Kidney glomerular epithelial cell (primary cell): Measurements from ENCODE around the gene C2orf68.
"Not testable (repeated sequence)": the region's sequence is repeated elsewhere in the genome, so short reads cannot be mapped to it uniquely, and the experiment has no call there.

Source experiments
- DNase-seq: peaks from one replicate; lab custom pipeline; 2025; lab: John Stamatoyannopoulos, UW

C2orf68 gene

DNA sequence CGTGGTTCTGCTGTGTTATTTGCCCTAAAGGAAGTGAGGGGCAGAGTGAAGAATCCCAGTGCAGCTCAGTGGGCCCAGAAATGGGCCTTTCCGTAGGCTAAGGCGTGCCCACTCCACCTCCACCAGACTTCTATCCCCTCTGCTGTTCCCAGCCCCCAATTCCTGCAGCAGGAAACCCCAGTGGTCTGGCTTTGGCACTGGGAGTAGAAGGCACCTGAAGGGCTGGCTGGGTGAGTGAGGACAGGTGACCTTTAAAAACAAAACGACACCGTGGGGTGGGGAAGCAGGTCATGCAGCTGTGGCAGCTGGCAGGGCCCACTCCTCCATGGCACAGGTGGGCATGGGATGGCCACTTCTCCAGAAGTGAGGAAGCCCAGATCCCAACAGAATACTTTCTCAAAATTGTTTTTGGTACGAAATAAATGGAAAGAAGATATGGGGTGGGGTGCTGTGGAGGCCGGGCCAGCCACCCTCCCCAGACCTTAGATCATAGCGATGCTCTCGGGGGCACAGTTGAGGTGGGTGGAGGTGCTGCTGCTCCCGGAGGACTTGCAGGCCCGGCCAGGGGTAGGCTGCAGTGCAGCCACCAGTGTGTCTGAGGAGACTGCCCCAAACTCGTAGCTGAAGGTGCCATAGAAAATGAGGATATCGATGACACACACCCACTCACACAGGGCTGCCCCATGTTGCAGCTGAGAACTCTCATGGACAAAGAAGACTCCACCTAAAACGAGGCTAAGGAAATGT is 13.1 kb downstream of the C2orf68 start:
- no peak for DNase-seq

DNA sequence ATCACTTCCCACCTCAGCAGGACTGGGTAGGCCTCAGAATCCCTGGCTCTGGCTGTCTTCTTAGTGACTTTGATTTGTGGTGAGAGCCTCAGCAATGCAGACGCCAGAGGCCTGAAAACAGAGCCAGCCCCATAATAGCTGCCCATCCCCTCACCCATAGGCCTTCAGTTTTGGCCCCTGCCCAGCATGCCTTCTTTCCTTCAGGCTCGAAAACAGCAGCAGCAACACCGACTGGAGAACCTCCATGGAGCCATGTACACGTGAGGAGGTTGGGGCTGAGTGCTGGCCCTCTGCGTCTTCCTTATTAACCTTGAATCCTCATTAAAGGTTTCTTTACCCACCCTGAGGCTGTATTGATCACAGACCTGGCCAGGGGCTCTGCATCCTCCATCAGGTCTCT is 14.6 kb downstream of the C2orf68 start:
- DNase-seq, result no peak

DNA sequence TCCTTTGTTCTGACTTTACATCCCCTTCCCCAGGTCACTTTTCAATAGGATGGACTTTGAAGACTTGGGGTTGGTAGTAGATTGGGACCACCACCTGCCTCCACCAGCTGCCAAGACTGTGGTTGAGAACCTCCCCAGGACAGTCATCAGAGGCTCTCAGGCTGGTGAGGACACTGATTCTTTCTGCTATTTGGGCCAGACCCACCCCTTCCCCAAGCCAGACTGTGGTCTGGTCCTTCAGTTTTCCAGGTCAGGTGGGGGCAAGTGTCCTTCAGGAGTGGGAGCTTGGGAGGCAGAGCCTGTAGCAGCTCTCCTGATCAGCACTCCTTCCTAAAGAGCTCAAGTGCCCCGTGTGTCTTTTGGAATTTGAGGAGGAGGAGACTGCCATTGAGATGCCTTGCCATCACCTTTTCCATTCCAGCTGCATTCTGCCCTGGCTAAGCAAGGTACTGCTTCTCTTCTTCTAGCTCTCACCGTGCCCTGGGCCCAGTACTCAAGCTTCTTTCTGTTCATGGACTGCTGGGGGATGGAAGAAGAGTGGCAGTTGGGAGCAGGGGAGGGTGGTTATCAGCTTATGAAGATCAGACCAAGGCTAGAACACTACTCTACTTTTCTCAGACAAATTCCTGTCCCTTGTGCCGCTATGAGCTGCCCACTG is 15.3 kb downstream of the C2orf68 start:
- DNase-seq, result no peak

DNA sequence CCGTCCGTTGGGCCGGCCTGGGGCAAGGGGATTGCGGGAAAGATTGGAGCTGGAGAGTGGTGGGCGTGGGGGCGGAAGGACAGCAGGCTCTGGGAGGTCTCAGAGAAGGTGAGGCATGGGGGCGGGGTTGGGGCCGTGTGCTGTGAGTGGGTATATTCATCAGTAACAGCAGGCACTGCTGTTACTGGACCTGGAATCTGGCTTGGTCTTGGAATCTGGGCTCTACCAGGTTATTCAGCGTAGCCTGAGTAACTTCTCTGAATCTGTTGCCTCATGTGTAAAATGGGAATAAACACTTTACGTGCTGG is 15.9 kb downstream of the C2orf68 start:
- DNase-seq, result no peak

DNA sequence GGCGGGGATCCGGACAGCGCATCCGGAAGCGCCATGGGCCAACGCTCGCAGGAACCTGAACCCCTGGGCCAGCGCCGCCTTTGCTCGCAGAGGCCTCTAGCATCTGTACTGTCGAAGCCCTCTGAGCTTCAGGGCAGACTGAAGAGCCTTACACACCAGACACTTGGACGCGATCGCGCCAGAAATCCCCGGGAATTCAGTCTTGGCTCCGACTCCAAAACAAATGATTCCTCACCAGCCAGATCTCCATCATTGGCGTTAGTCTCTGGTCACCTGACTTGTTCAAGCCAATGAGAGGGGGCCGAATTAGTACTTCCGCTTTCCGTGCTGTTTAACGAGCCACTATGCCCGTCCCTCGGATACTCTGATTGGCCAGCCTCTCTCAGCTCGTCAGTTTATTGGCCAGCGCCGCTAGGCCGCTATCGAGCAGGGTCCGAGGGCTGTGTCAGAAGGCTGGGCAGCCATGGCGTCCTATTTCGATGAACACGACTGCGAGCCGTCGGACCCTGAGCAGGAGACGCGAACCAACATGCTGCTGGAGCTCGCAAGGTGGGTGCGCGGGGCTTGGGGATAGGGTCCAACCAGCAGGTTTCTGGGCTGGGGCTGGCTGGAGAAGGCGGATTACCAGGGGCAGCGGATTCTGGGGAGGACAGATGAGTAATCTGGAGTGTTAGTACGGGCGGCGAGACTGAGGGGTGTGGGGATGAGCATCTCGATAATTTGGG is 16.4 kb downstream of the C2orf68 start, which contains the start of gene RNF181:
RNF181 (plus strand) TSS at position 445 of the 725 bp plus-strand sequence; CDS start at position 464, 19 bp downstream.
- peak; percentile 98 for DNase-seq

DNA sequence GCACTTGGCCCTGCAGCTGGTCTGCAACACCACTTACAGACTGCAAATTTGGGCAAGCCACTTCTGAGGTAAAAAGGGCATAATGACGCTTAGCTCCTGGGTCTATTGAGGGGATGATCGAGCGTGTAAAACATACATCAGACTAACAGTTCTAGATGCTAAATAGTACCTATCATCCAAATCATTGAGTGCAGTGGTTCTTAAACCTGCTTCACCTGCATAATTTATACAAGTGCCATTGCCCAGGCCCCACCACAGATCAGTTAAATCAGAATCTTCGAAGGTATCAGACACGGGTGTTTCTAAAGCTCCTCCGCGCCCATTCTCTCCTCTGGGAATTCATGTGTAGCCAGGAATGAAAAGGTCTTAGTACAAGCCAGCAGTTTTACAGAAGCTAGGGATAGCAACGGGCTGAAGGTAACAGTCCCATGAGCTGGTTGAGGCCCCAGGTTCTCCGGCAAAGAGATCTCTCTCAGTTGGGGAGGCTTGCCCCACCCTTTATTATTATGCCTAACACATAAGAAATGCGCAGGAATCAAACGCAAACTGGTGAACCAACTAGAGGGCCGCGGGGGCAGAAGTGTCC is 17.1 kb downstream of the C2orf68 start:
- no peak for DNase-seq

DNA sequence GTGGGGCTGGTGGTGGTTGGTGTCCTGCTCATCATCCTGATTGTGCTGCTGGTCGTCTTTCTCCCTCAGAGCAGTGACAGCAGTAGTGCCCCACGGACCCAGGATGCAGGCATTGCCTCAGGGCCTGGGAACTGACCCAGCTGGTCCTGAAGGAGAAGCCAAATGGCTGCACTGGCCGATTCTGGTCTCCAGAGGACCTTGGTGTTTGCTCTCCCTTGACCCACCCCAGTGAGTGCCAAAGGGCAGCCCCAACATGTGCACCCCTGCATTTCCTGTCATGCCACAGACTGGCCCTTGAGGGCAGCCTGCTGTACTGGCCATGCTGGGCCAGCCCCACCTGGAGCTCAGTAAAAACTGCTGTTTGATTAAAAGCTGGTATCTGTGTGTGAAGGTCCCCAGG is 18.8 kb downstream of the C2orf68 start:
- DNase-seq, result no peak

DNA sequence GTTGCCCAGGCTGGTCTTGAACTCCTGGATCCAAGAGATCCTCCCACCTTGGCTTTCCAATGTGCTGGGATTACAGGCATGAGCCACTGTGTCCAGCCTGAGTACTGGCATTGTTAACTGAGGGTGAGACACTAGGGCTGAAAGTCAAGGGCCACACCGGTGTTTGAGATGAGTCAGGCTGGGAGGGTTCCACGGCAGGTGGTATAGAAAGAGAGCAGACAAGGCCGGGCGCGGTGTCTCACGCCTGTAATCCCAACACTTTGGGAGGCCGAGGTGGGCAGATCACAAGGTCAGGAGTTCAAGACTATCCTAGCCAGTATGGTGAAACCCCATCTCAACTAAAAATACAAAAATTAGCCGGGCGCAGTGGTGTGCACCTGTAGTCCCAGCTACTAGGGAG is 19.6 kb downstream of the C2orf68 start:
- not testable (repeated sequence) for DNase-seq

DNA sequence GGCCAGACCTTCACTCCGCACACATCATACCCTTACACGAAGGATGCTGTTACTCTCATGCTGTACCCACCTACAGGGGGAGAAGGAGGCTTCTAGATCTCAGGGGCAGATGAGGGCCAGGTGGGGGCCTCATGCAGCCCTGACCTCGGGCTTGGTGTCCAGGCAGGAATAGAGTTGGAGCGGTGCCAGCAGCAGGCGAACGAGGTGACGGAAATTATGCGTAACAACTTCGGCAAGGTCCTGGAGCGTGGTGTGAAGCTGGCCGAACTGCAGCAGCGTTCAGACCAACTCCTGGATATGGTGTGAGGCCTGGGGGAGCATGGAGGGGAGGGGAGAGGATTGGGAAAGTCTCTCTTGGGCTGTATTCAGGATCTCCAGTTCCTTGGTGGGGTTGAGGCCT is 20.3 kb downstream of the C2orf68 start:
- no peak for DNase-seq

DNA sequence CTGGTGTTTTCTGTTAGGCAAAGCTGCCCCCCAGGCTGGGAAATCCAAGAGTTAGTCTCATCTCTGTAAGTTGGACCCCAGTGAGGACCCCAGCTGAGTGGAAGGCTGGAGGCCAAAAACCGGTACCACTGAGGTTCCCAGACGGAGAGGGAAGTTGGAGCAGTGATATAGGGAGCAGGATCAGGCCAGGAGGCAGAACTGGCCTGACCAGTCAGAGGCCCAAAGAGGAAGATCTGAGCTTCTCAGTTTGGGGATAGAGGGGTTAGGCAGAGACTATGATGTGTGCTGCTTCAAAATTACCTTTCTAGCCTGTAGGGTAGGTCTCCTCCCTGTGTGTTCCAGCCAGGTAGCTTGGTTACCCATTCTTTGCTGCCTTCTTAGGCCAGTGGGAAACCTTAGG is 20.9 kb downstream of the C2orf68 start:
- DNase-seq, result no peak

DNA sequence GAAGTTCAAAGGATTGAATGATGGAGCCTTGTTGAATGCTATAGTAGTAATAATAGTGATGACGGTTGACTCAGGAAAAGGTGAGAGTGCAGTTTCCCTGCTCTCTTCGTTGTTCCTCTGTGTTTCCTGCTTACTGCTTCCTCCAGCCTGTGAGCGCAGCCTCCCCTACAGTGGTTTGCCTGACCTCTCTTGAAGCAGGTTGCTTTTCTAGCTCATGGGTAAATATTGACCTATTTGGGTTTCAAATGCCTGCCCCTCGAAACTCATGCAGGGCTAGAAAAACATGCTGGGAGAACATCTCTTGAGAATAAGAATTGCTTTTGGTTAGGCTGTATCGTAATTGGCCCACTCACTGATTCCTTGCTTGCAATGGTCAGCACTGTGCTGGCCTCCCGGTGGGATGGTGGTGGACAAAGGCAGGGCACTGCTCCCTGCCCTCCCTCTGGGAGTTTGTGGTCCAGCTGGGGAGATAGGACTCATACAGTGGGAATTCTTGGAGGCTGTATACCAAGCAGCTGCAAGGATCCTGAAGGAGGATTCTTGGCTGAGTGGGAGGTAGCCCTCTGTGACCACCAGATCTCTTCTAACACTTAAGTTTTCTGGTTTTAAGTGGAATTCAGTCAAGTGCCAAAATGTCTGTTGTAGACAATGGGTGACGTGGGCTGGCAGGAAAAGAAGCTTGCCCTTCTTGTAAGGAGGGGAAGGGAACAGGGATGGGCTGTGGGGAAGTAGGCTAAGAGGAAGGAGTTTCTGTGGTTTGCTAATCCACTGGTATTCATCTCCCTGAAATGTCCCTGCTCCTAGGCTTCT is 21.7 kb downstream of the C2orf68 start:
- peak; percentile 85 for DNase-seq

DNA sequence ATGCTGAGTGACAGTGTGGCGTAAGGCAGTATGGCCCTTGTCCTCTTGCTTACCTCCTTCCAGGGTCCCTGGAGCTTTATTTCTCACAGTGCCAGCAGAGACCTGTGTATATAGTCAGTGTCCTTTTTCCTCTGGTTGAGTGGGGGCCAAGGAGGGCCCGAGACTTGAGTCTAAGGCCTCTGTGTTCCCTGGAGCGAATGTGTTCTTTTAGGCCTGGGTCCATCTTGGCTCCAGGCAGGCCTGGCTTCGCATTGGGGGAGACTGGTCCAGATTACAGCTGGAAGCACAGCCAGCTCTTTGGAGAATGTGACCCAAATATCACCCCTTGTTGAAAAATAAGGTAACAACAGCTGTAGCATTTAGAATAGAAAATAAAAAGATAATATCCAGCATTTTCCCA is 22.7 kb downstream of the C2orf68 start:
- no peak for DNase-seq

DNA sequence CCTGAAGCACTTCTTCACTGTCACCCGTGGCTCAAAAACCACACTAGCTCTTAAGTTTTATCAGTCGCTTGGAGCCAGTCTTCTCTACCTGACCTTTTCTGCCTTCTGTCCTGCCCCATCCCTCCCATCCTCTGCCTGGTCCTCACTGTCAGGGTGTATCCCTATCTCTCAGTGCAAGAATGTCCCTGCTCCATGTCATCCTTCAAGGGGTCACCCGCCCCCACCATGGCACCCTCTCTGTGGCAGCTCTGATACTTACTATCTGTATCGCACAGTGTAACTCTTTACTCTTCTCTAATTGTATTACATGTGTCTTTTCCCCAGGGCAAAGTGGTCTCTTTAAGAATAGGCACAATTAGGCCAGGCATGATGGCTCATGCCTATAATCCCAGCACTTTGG is 23.2 kb downstream of the C2orf68 start:
- DNase-seq, result no peak

DNA sequence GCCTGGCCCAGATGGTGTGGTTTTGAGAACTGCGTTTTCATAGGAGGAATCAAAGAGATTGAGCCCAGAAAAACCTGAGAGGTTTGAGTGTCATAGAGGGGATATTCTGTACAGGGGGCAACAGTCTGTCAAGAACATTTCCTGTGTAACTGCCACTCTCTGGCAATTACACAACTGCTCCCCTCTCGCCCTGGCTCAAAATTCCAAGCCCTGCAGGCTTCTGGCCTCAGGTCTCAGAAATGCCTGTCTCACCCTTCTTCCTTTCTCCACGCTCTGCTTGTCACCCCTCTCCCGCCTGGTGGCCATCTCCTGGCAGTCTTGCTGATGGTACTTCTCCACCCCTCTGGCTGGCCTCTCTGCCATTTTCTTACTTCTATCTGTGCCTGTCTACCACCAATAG is 23.6 kb downstream of the C2orf68 start:
- DNase-seq, result no peak

DNA sequence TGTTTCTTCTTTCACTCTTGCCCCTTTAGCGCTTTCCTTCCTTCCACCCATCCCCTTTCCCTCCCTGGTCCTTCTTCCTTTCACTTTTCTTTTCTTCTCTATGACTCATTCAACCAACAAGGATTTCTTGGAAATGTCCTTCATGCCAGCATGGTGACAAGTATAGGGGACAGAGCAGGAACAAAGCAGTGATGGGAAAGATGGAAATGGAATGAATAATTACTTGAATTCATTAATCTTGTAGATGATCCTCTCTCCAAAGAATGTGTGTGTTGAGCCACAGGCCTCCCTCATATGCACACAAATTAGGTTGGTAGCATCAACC is 26.1 kb downstream of the C2orf68 start:
- DNase-seq, result peak; percentile 57

DNA sequence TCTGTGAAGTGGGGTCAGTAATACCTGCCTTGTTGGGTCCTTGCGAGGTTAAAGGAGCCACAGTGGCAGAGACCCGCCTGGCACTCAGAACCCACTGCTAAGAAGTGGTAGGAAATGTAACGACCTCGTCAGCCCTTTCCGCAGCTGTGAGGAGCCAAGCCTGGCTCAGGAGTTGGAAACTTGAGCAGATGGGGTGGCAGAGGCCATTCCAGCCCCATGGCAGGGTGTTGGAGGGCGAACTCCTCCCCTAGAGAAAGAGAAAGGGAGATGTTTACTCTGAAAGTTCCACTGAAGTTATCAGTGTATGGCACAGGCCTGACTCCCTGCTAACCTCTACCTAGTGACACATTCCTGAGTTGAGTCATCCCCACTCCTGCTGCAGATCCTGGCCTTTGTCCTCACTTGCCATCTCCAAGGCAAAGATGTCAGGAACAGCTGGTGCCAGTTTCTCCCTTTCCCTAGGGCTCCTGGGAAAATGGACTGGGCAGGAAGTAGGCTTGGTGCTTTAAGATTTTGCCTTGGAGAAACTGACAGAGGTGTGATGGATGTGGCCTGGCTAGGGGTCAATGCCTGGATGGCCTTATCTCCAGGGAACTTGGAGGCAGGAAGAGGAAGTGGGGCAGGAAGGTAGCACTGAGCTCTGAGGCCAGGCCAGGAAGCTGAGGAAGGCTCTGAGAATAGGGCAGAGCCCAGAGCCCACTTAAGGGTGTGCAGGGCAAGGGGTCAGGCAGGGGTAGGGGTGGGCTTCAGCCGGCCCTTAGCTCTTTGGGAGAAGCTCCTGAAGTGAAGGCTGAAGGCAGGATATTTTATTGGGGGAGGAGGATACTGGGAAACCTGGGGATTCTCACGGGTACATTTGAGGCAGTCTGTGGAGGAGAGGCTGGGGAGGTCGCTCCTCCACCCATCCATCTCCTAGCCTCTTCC is 26.7 kb downstream of the C2orf68 start:
- peak; percentile 61 for DNase-seq

DNA sequence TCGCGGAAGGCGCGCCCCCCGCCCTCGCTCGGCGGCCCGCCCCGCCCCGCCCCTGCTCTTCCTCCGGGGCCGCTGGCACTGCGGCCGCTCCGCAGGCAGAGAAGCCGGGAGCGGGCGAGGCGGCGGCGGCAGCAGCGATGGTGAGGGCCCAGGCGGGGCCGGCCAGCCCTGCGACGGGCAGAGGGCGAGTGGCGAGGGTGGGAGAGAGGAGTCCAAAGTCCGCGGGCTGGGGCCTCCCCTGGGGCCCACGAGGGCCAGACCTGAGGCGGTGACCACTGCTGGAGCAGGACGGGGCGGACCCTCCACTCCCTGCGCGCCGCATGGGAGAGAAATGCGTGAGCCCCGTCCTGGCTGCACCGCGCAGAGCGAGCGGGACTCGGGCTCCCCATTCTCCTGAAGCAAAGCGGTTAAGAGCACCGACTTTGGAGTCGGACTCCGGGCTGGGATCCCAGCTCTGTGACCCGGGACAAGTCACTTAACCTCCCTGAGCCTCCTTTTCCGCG is 27.5 kb downstream of the C2orf68 start, which contains the start of gene VAMP5:
VAMP5 (plus strand) TSS at position 78 of the 503 bp plus-strand sequence; CDS start at position 138, 60 bp downstream.
- no peak for DNase-seq

DNA sequence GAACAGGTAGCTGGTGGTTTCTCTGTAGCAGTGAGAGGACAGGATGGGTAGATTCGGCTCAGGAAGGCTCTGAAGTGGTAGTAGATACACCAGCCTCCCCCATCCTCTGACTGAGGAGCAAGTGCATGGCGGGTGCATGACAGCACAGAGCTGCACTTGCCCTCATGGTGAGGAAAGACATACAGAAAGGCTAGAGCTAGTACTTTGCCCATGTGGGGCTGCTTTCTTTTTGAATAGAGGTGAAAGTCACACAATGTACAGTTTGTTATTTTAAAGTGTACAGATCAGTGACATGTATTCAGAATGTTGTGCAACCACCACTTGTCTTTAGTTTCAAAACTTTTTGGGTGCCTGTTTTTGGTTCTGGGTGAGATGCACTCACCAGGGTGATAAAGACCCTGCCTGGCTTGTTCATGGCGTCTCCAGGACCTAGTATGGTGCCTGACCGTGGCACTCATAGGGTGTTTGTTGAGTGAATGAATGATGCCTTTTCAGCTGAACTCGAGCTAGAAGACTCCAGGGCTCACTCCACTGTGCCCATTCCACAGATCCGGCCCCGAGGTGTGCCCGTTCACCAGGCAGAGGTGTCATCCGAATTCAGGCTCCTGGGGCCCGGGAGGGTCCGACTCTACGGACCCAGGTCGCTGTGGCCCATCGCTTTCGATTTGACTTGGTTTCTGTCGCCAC is 28.1 kb downstream of the C2orf68 start:
- DNase-seq, result no peak

DNA sequence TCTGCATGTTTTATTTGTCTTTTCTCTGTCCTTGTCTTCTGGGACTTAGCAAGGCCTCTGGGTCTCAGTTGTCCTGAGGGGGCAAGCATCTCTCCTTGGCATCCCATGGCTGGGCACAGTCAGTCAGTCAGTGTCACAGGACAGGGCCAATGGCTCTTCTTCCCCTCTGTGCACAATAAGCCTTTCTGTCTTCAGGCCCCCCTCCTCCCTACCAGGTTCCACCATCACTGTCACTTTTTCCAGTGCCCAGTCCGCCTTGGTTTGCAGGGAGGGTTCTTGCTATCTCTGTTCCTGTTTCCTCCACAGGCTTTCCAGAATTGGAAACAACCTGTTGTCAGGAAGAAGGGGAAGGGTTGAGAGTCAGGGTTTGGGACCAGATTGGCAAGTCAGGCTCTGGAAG is 29.4 kb downstream of the C2orf68 start:
- no peak for DNase-seq

DNA sequence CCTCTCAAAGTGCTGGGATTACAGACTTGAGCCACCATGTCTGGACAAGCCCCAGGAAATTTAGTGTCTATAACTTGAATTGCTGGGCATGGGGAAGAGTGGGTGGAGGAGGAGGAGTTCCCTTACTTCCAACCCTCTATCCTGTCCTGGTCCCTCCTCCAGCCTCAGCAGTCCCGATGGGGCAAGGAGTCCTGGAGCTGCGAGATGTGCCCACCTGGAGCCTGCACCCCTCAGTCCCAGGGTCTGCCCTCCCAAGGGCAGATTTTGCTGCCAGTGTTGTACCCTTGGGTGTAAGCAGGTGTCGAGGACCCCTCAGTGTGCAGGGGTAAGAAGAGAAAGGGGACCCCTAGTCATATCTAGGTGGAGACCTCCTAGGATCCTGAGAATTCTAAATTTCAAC is 31.7 kb downstream of the C2orf68 start:
- DNase-seq, result no peak
